ENCODE results near the gene SMAD9.

SMAD9 gene

DNA sequence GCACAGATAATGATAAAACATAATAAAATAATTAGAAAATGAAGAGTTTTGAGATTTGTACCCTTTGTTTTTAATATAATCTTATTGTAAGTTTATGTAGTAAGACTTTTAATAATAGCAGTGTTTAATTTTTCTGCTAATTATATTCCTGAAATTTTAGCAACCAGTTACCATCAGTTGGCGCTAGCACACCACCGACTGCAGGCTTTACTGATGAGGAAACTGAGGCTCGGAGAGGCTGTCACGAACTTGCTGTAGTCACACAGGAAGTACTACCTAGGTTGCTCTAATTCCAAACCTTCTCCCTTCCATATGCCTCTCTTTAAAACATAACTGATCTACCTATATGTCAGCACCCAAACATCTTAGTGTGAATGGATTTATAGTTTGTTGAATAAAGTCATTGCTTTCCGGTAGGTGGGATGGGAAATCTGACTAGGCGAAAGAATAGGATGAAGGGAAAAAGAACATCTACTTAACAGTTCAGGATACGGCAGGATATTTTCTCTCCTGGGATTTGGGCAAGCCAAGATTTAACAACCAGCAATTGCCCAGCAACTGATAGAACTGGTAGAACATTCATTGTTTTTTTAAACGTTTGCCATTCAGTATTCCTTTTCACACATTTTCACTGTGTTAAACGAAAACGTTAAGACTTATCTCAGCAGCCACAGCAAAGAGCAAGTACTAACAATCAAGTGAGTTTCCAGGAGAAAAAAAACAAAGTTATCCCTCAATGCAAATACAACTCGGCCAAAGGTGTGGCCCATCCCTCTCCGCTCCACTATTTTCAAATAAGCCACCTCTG, 101.8 kb downstream of the SMAD9 start:
- DNase-seq (ENCODE audit: low read depth): no peak

- no peak for DNase-seq (ENCODE audit: low read depth)
These were observed 105.0 kb downstream of the SMAD9 start for GRCh38 chr13:36815062-36815461.

DNA sequence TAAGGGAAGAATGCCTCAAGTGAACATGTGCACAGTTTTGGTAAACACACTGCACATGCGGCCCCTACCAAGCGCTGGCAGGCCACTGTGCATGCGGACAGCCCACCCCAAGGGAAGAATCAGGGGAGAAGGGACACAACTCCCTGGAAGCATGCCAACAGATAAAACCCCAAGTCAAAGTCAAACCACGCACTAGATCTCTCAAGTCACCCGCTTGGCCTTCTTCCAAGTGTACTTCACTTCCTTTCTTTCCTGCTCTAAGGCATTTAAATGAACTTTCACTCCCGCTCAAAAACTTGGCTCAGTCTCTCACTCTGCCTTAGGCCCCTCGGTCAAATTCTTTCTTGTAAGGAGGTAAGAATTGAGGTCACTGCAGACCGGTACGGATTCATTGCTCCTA, 105.6 kb downstream of the SMAD9 start:
- DNase-seq (ENCODE audit: low read depth): no peak

GRCh38 chr13:36813225-36813624, 106.8 kb downstream of the SMAD9 start:
- DNase-seq (ENCODE audit: low read depth): no peak

DNA sequence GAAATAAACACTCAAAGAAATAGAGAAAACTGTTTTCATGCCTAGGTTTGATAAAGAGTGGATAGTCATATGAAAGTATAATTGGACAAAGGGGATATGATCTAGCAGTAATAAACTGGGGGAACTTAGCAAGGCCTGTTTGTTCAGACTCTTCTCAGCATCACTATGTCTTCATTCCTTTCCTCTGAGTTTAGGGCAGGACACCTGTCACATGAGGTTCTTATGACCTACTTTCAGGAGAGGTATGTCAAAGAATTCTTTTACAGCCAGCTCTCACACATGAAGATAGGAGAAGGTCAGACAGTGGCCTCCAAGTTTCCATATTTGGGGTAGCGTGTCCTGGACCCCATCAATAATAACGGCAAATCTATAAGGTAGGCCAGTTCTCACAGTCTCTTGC, 112.4 kb downstream of the SMAD9 start:
- no peak for DNase-seq (ENCODE audit: low read depth)

DNA sequence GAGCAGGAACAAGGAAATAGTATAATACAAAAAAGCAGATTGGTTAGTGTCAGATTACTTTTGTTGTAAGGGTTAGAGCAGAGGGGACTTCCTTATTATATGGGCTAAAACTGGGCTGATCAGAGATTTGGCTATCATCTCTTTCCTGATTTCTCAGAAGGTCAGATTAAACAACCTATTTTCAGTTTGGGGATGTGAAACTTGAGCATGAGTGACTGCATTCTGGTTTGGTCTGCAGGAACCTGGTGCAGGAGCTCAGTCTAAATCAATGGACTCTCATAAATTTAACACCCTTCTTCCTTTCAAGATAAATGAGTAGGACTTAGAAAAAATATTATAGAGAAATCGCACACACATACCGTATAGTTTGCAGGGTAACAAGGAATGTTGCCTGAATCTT, 113.9 kb downstream of the SMAD9 start:
- no peak for DNase-seq (ENCODE audit: low read depth)

- DNase-seq (ENCODE audit: low read depth): no peak
These were observed 115.5 kb downstream of the SMAD9 start for GRCh38 chr13:36804588-36804987.

DNA sequence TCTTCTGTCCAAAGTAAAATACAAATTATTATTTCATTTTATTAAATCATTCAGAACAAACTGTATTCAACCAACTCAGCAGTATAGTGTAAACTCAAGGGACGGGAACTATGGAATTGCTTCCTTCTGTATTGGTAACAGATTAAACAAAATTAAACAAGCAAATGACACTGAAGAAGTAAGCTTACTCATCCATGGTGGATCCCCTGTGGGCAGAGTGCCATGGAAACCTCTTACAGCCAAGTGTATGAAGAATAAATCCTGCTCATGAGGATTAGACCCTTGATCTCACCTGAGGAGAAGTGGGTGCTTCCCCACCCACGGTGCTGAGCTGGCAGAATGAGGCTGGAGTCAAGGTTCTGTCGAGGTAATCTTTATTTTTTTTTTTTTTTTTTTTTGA, 119.0 kb downstream of the SMAD9 start:
- no peak for DNase-seq (ENCODE audit: low read depth)

DNA sequence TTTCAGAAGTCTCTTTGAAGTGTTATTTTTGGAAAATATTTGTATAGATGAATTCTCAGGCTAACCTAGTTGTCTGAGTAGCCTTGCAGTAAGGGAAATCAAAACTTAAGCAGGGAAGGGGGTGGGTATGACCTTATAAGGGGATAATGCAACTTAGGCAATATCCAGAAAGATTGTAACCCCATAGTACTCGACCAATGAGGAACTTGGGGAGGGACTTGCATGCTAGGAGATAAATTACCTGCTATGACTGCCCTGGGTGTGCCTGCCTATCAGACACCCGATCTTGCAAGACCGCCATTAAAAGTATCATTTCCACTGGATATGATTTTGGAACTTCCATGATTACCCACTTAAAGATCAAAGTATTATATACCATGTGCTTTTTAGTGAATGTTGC, 124.0 kb downstream of the SMAD9 start:
- DNase-seq (ENCODE audit: low read depth): no peak

GRCh38 chr13:36795463-36795862, 124.6 kb downstream of the SMAD9 start:
- no peak for DNase-seq (ENCODE audit: low read depth)

Measured in stimulated activated CD8-positive, alpha-beta memory T cell treated with anti-CD3 and anti-CD28 coated beads, Interleukin-12 subunit alpha, Interleukin-12 subunit beta, amount 100 ng/mL, for 1 hour (primary cell).